Naive thymus-derived CD4-positive, alpha-beta T cell (primary cell): ENCODE data around the gene SLC16A2. TPM values are rescaled to one million over a fixed set of nuclear protein-coding genes. Genes with fewer than 3 reads are reported as not detected.
"Not testable (repeated sequence)": the region's sequence is repeated elsewhere in the genome, so short reads cannot be mapped to it uniquely, and the experiment has no call there.

Experiments used
- ATAC-seq: fragments of 150-1000 bp; cut with Tn5 transposase; 2 replicates; pipeline ENCODE4 v1.10.0; 2021; ENCODE audit warnings: mild to moderate bottlenecking, moderate library complexity
- CTCF ChIA-PET: fragments of 350-600 bp; sonication (Branson Sonifier 250); formaldehyde crosslinking; loops from one replicate; lab custom pipeline; 2021; ENCODE audit warnings: antibody characterized with exemption; lab: Charles Lee
- POLR2A ChIA-PET: fragments of 350-600 bp; sonication (Branson Sonifier 250); formaldehyde crosslinking; loops from one replicate; lab custom pipeline; 2021; ENCODE audit warnings: antibody characterized with exemption, inconsistent platforms; lab: Charles Lee
- DNase-seq, 9 donors: peaks; one replicate each; pipeline versions ENCODE4 v3.0.0 to v3.0.0-alpha.2; 2020 to 2022; ENCODE audit warnings: mixed read lengths in 1 of 9
- H3K27ac ChIP-seq: one replicate; pipeline ENCODE4 v1.7.0; 2013; ENCODE audit warnings: mild to moderate bottlenecking, low read depth, low read length, moderate library complexity
- H3K27me3 ChIP-seq, 2 donors: one replicate each; pipeline ENCODE4 v1.7.0; 2013; ENCODE audit warnings: low read length in 2 of 2, mild to moderate bottlenecking in 2 of 2, moderate library complexity in 2 of 2; ENCODE audit not compliant: control insufficient read depth in 2 of 2, insufficient read depth in 2 of 2
- H3K36me3 ChIP-seq, 3 experiments: 1 replicate in 2 of 3; 2 replicates in 1 of 3; pipeline ENCODE4 v1.7.0; 2013; ENCODE audit warnings: low read length in 3 of 3, mild to moderate bottlenecking in 3 of 3, moderate library complexity in 1 of 3; ENCODE audit not compliant: insufficient read depth in 3 of 3, control insufficient read depth in 2 of 3
- H3K4me1 ChIP-seq, 2 donors: one replicate each; pipeline ENCODE4 v1.7.0; 2013; ENCODE audit warnings: low read length in 2 of 2, mild to moderate bottlenecking in 2 of 2, moderate library complexity in 1 of 2; ENCODE audit not compliant: control insufficient read depth in 2 of 2, insufficient read depth in 2 of 2
- H3K4me3 ChIP-seq: 2 replicates; pipeline ENCODE4 v1.7.0; 2013; ENCODE audit warnings: mild to moderate bottlenecking, low read length
- H3K9me3 ChIP-seq, 3 experiments: 1 replicate in 2 of 3; 2 replicates in 1 of 3; pipeline ENCODE4 v1.7.0; 2013; ENCODE audit warnings: low read length in 3 of 3; ENCODE audit not compliant: control insufficient read depth in 2 of 3
- H3K27ac Mint-ChIP-seq, 9 donors: one replicate each; pipeline ENCODE4 v1.8.0; 2020 to 2022; ENCODE audit warnings: mixed read lengths in 9 of 9, mild to moderate bottlenecking in 8 of 9, moderate library complexity in 5 of 9, inconsistent platforms in 2 of 9
- H3K27me3 Mint-ChIP-seq, 5 donors: one replicate each; pipeline ENCODE4 v1.8.0; 2021 to 2022; ENCODE audit warnings: mixed read lengths in 5 of 5, mild to moderate bottlenecking in 1 of 5
- H3K36me3 Mint-ChIP-seq, 5 donors: one replicate each; pipeline ENCODE4 v1.8.0; 2020 to 2022; ENCODE audit warnings: mixed read lengths in 5 of 5, mild to moderate bottlenecking in 3 of 5, inconsistent platforms in 1 of 5
- H3K4me1 Mint-ChIP-seq, 7 donors: one replicate each; pipeline ENCODE4 v1.8.0; 2020 to 2022; ENCODE audit warnings: mixed read lengths in 7 of 7, mild to moderate bottlenecking in 3 of 7, inconsistent platforms in 1 of 7
- H3K4me3 Mint-ChIP-seq, 10 donors: one replicate each; pipeline ENCODE4 v1.8.0; 2020 to 2022; ENCODE audit warnings: mild to moderate bottlenecking in 10 of 10, mixed read lengths in 10 of 10, moderate library complexity in 6 of 10, inconsistent platforms in 2 of 10
- H3K9me3 Mint-ChIP-seq, 11 donors: one replicate each; pipeline ENCODE4 v1.8.0; 2020 to 2022; ENCODE audit warnings: mixed read lengths in 11 of 11, mild to moderate bottlenecking in 4 of 11, inconsistent platforms in 1 of 11, moderate library complexity in 1 of 11
- intact Hi-C, 2 donors: fragments of 100-400 bp; cut with micrococcal nuclease; formaldehyde crosslinking; loops; one replicate each; pipeline ENCODE4 v1.15.1; 2023
- polyA plus RNA-seq, 2 donors: library from polyadenylated mRNA; unstranded; fragments of 300-500 nt; fragmentation: Illumina TruSeq; gene quantifications; one replicate each; pipeline ENCODE4 v1.2.3, GENCODE V29; 2021
- total RNA-seq, 6 experiments: library from RNA in 5 of 6; stranded (reverse) in 5 of 6; gene quantifications; 1 replicate in 5 of 6; 2 replicates in 1 of 6; pipeline ENCODE4 v1.2.3 and lab custom pipeline; 2021 to 2026

Gene SLC16A2
- total and polyA plus RNA-seq, 7 experiments from 2014 or later = 0.24 to 0.38 (median 0.38) TPM; not detected in 2

DNA sequence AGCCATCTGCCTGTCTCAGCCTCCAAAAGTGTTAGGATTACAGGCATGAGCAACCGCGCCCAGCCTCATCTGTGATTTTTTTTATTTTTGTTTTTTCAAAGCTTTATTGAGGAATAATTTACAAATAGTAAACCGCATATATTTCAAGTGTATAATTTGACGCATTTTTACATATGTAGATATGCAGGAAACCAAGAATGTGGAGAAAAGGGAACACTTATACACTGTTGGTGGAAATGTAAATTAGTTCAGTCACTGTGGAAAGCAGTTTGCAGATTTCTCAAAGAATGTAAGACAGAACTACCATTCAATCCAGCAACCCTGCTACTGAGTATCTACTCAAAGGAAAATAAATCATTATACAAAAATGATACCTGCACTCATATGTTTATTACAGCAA is 85.9 kb downstream of the SLC16A2 start:
- H3K4me1 ChIP-seq = no peaks in the 10 kb centered on the region
- intact Hi-C loops = no loop called here
- no peaks in the 10 kb centered on the region for H3K27me3 Mint-ChIP-seq
- ChIA-PET POLR2A (no interaction called here), CTCF (no interaction called here)
- H3K27me3 ChIP-seq = no peaks in the 10 kb centered on the region
- H3K36me3 ChIP-seq = no peaks in the 10 kb centered on the region
- H3K4me3 ChIP-seq = no peak overlapping the region
- H3K27ac Mint-ChIP-seq = no peak overlapping the region
- no peaks in the 10 kb centered on the region for H3K9me3 ChIP-seq
- H3K27ac ChIP-seq = no peak overlapping the region
- no peaks in the 10 kb centered on the region for H3K36me3 Mint-ChIP-seq
- H3K4me3 Mint-ChIP-seq = no peak overlapping the region
- no peaks in the 10 kb centered on the region for H3K4me1 Mint-ChIP-seq
- ATAC-seq = no peak
- H3K9me3 Mint-ChIP-seq = peaks cover 0 to 1% (median 0%) of the 10 kb centered on the region in 11 donors
- DNase-seq = no peak

DNA sequence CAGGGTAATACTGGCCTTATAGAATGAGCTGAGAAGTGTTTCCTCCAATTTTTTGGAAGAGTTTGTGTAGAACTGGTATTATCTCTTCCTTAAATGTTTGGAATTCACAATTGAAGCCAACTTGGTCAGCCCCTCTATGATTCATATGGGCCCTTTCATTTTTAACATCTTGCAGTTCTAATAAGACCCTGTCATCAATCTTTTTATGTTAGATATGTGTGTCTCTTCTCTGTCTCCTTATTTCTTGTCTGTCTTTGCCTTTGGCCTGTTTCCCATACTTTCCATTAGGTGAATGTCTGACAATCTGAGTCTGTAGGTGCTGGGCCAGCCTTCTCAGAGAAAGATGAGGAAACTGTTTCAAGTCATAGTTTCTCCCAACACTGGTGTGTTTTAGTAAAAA is 88.7 kb downstream of the SLC16A2 start:
- no peak overlapping the region for H3K27ac Mint-ChIP-seq
- H3K27ac ChIP-seq = no peak overlapping the region
- ChIA-PET CTCF (no interaction called here), POLR2A (no interaction called here)
- H3K27me3 Mint-ChIP-seq = no peaks in the 10 kb centered on the region
- peaks cover 0 to 3% (median 0%) of the 10 kb centered on the region in 7 donors for H3K4me1 Mint-ChIP-seq
- H3K36me3 ChIP-seq = no peaks in the 10 kb centered on the region
- intact Hi-C loops = no loop called here
- ATAC-seq = no peak
- H3K9me3 Mint-ChIP-seq = peaks cover 0 to 2% (median 0%) of the 10 kb centered on the region in 11 donors
- no peak overlapping the region for H3K4me3 Mint-ChIP-seq
- no peaks in the 10 kb centered on the region for H3K4me1 ChIP-seq
- H3K4me3 ChIP-seq = no peak overlapping the region
- H3K27me3 ChIP-seq = no peaks in the 10 kb centered on the region
- no peaks in the 10 kb centered on the region for H3K36me3 Mint-ChIP-seq
- H3K9me3 ChIP-seq = no peaks in the 10 kb centered on the region
- DNase-seq = no peak

DNA sequence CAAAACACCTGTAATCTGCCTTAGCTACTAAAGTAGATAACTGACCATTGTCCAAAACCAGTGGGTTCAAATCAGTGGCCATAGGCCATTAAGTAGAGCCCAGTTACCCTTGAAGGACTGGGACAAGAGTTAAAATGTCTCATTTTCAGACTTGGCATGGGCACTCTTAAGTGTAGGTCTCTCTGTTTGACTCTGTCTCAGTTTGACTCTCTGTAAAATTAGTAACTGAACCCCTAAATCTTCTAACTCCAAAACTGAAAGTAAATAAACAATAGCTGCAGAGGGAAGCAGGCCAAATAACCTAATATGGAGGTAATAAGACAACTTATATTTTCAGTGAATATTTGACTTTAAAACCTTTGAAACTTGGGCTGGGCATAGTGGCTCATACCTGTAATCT is 89.1 kb downstream of the SLC16A2 start:
- CTCF ChIA-PET = no interaction called here

DNA sequence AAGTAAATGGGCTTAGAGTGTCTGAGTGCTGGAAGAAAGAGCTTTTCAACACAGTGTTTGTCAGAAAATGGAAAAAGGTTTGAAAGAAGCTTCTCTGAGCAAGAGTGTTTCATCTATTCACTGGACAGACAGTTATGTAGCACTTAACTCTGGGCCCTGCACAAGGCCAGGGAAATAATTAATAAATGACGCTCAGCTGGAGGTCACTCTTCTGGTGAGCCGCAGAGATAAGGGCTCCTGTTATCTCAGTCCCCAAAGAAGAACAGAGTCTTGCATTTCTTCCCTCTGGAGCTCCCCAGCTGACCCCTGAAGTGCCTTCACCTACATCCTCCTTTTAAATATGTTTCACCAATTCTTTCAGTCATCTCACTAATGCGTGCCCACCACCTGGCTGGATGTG is 90.4 kb downstream of the SLC16A2 start:
- CTCF ChIA-PET = no interaction called here
- Histone ChIP-seq H3K9me3 (no peaks in the 10 kb centered on the region), H3K36me3 (no peaks in the 10 kb centered on the region), H3K4me3 (no peak overlapping the region), H3K27ac (no peak overlapping the region), H3K27me3 (no peaks in the 10 kb centered on the region), H3K4me1 (no peaks in the 10 kb centered on the region)
- Mint-ChIP-seq H3K27me3 (peaks cover 0 to 4% (median 0%) of the 10 kb centered on the region in 5 donors), H3K27ac (no peak overlapping the region), H3K36me3 (no peaks in the 10 kb centered on the region), H3K4me3 (no peak overlapping the region), H3K4me1 (peaks cover 0 to 3% (median 0%) of the 10 kb centered on the region in 7 donors), H3K9me3 (peaks cover 0 to 6% (median 0%) of the 10 kb centered on the region in 11 donors)
- POLR2A ChIA-PET = no interaction called here
- intact Hi-C loops = no loop called here
- ATAC-seq (no peak), DNase-seq (no peak)

More for the DNA sequence above, 89.1 kb downstream of the SLC16A2 start:
- no peaks in the 10 kb centered on the region for H3K36me3 Mint-ChIP-seq
- no peak overlapping the region for H3K4me3 ChIP-seq
- POLR2A ChIA-PET = no interaction called here
- H3K27me3 Mint-ChIP-seq = peaks cover 0 to under 1% (median 0%) of the 10 kb centered on the region in 5 donors
- peaks cover 0 to 2% (median 0%) of the 10 kb centered on the region in 11 donors for H3K9me3 Mint-ChIP-seq
- H3K4me3 Mint-ChIP-seq = no peak overlapping the region
- DNase-seq (no peak), ATAC-seq (no peak)
- no peaks in the 10 kb centered on the region for H3K4me1 ChIP-seq
- intact Hi-C loops = no loop called here
- no peaks in the 10 kb centered on the region for H3K36me3 ChIP-seq
- H3K4me1 Mint-ChIP-seq = peaks cover 0 to 3% (median 0%) of the 10 kb centered on the region in 7 donors
- no peak overlapping the region for H3K27ac Mint-ChIP-seq
- H3K27me3 ChIP-seq = no peaks in the 10 kb centered on the region
- no peak overlapping the region for H3K27ac ChIP-seq
- no peaks in the 10 kb centered on the region for H3K9me3 ChIP-seq

DNA sequence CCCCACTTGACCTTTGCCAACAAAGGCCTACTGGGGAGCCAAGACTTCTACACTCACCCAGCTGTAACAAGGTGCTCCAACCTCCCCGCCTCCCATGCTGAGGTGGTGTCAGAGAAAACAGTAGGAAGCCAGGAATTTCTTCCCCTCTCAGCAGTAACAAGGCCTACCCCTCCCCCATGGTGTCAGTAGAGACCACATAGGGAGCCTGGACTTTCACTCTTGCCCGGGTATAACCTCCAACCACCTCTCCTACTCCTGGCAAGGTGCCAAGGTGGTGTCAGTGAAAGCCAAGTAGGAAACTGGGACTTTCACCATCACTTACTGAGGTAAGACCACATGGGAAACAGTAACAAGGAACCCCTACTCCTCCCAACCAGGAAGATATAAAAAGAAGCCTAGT is 93.1 kb downstream of the SLC16A2 start:
- intact Hi-C loops = no loop called here
- POLR2A ChIA-PET = no interaction called here
- no peak overlapping the region for H3K27ac Mint-ChIP-seq
- Histone ChIP-seq H3K27ac (no peak overlapping the region), H3K36me3 (no peaks in the 10 kb centered on the region), H3K27me3 (no peaks in the 10 kb centered on the region), H3K4me3 (no peak overlapping the region), H3K9me3 (no peaks in the 10 kb centered on the region), H3K4me1 (no peaks in the 10 kb centered on the region)
- CTCF ChIA-PET = no interaction called here
- ATAC-seq (no peak), DNase-seq (no peak)
- H3K36me3 Mint-ChIP-seq = peaks cover 0 to 3% (median 0%) of the 10 kb centered on the region in 5 donors
- H3K4me3 Mint-ChIP-seq = no peak overlapping the region
- peaks cover 0 to 12% (median 0%) of the 10 kb centered on the region in 11 donors for H3K9me3 Mint-ChIP-seq
- peaks cover 0 to 4% (median 0%) of the 10 kb centered on the region in 5 donors for H3K27me3 Mint-ChIP-seq
- peaks cover 0 to 3% (median 0%) of the 10 kb centered on the region in 7 donors for H3K4me1 Mint-ChIP-seq

DNA sequence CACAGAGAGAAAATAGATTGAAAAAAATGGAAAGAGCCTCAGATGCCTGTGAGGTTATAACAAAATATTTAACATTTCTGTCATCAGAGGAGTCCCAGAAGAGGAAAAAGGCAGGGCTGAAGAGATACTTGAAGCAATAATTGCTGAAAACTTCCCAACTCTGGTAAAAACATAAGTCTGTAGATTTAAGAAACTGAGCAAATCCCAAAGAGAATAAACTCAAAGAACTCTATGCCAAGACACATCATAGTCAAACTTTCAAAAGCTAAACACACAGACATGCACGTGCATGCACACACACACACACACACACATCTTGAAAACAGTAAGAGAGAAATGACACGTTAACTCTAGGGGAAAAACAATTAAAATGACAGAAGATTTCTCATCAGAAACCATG is 94.1 kb downstream of the SLC16A2 start:
- DNase-seq (no peak), ATAC-seq (no peak)
- POLR2A ChIA-PET = no interaction called here
- Mint-ChIP-seq H3K4me3 (no peak overlapping the region), H3K36me3 (peaks cover 0 to 3% (median 0%) of the 10 kb centered on the region in 5 donors), H3K27ac (no peak overlapping the region), H3K27me3 (peaks cover 0 to 4% (median 0%) of the 10 kb centered on the region in 5 donors), H3K9me3 (peaks cover 0 to 12% (median 0%) of the 10 kb centered on the region in 11 donors), H3K4me1 (peaks cover 0 to 3% (median 0%) of the 10 kb centered on the region in 7 donors)
- Histone ChIP-seq H3K4me1 (no peaks in the 10 kb centered on the region), H3K27me3 (no peaks in the 10 kb centered on the region), H3K36me3 (no peaks in the 10 kb centered on the region), H3K4me3 (no peak overlapping the region), H3K27ac (no peak overlapping the region), H3K9me3 (no peaks in the 10 kb centered on the region)
- CTCF ChIA-PET = no interaction called here
- intact Hi-C loops = no loop called here

DNA sequence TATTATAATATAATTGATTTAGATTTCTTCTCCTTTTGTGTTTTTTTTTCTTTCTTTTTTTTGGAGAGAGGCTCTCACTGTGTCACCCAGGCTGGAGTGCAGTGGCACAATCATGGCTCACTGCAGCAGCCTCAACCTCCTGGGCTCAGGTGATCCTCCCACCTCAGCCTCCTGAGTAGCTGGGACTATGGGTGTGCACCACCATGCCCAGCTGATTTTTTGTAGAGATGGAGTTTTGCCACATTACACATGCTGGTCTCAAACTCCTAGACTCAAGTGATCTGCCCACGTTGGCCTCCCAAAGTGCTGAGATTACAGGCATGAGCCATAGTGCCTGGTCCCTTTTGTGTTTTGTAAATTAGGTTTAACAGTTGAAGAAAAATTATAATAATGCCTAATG is 94.7 kb downstream of the SLC16A2 start:
- H3K36me3 ChIP-seq, H3K27me3 ChIP-seq, POLR2A ChIA-PET, H3K4me1 Mint-ChIP-seq, DNase-seq, H3K27ac ChIP-seq, H3K27me3 Mint-ChIP-seq, H3K4me1 ChIP-seq, intact Hi-C loops, H3K27ac Mint-ChIP-seq, H3K4me3 Mint-ChIP-seq, CTCF ChIA-PET, H3K9me3 ChIP-seq, H3K36me3 Mint-ChIP-seq, H3K4me3 ChIP-seq, ATAC-seq: not testable (repeated sequence)
- peaks cover 0 to 12% (median 0%) of the 10 kb centered on the region in 11 donors for H3K9me3 Mint-ChIP-seq
